Stimulated activated naive B cell treated with anti-CD40 and anti-IgM and Interleukin-4, amounts not matched to agents 10 μg/mL and 1 μg/mL and 100 μg/mL, for 72 hours (primary cell): Measurements from ENCODE around the gene FCHO2.
"Not testable (repeated sequence)": the region's sequence is repeated elsewhere in the genome, so short reads cannot be mapped to it uniquely, and the experiment has no call there.

ENCODE experiments used
- ATAC-seq, 2 donors: fragments of 150-1000 bp; cut with Tn5 transposase; replicated peaks; 2 replicates each; pipeline ENCODE4 v1.10.0; 2021; ENCODE audit warnings: moderate library complexity in 1 of 2
- DNase-seq: peaks from one replicate; pipeline ENCODE4 v3.0.0; 2021
- H3K27ac Mint-ChIP-seq: one replicate; pipeline ENCODE4 v1.8.0; 2022; ENCODE audit warnings: mild to moderate bottlenecking, mixed read lengths
- H3K27me3 Mint-ChIP-seq, 2 donors: one replicate each; pipeline ENCODE4 v1.8.0; 2022; ENCODE audit warnings: mixed read lengths in 2 of 2
- H3K36me3 Mint-ChIP-seq, 2 donors: one replicate each; pipeline ENCODE4 v1.8.0; 2022; ENCODE audit warnings: mixed read lengths in 2 of 2, mild to moderate bottlenecking in 1 of 2
- H3K4me1 Mint-ChIP-seq, 2 donors: one replicate each; pipeline ENCODE4 v1.8.0; 2022; ENCODE audit warnings: mixed read lengths in 2 of 2, mild to moderate bottlenecking in 1 of 2
- H3K4me3 Mint-ChIP-seq, 2 donors: one replicate each; pipeline ENCODE4 v1.8.0; 2022; ENCODE audit warnings: mild to moderate bottlenecking in 2 of 2, mixed read lengths in 2 of 2, moderate library complexity in 1 of 2
- H3K9me3 Mint-ChIP-seq, 2 donors: one replicate each; pipeline ENCODE4 v1.8.0; 2022; ENCODE audit warnings: mixed read lengths in 2 of 2, mild to moderate bottlenecking in 1 of 2

The FCHO2 gene

DNA sequence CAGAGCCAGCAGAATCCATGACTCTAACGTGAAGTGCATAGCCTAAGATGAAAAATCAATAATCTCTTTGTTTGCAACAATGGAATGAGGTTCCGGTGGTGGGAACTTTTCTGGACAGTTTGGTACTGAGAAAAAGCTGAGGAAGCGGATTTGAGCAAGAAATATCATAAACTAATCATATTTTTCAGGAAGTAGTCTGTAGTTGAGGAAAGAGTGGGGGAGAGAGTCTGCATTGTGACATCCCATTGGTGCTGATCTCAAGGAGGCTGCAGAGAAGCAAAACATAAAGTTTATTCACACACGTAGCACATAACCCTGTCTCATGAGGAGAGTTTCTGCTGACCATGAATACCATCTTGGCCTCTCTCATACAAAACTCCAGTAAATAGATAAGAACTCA lies 15.8 kb upstream of the FCHO2 start:
- DNase-seq (no peak), ATAC-seq (no peak)
- no peaks in the 10 kb centered on the region for H3K4me1 Mint-ChIP-seq
- H3K4me3 Mint-ChIP-seq, result no peak overlapping the region
- H3K36me3 Mint-ChIP-seq, result no peaks in the 10 kb centered on the region
- no peaks in the 10 kb centered on the region for H3K9me3 Mint-ChIP-seq
- H3K27ac Mint-ChIP-seq, result no peak overlapping the region
- H3K27me3 Mint-ChIP-seq, result peaks cover 14 to 42% of the 10 kb centered on the region in 2 donors

DNA sequence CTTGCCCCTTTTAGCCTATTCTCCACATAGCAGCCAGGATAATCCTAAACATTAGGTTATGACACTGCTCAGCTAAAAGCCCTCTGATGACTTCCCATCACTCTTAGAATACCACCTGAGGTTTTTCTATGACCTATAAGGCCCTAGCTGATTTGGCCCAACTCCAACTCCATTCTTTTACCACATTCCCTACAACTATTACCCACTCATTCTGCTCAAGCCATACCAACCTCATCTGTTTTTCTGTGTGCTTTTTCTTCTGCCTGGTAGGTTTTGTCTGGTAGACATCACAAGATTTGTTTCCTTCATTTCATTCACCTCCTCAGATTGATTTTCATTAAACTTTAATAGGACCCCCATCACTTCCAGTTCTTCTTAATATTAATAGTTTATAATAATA lies 12.5 kb upstream of the FCHO2 start:
- no peak for ATAC-seq
- no peak for DNase-seq
- H3K27me3 Mint-ChIP-seq, result peaks cover 22 to 37% of the 10 kb centered on the region in 2 donors
- no peaks in the 10 kb centered on the region for H3K9me3 Mint-ChIP-seq
- H3K36me3 Mint-ChIP-seq, result no peaks in the 10 kb centered on the region
- no peaks in the 10 kb centered on the region for H3K4me1 Mint-ChIP-seq
- no peak overlapping the region for H3K4me3 Mint-ChIP-seq
- no peak overlapping the region for H3K27ac Mint-ChIP-seq

DNA sequence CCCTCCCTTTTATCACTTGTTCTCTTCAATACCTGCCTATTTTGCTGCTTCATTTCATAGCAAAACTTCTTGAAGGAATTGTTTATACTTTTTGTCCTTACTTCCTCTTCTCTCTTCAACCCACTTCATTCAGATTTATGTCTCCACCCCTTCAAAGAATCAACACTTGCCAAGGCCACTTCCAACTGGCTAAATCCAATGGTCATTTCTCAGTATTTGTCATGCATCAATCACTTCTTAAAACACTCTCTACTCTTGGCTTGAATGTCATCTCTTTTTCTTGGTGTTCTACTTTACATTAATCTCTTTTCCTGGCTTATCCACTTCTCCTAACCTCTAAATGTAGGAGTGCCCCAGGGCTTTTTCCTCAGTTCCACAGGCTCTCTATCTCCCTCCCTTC lies 8.3 kb upstream of the FCHO2 start:
- no peaks in the 10 kb centered on the region for H3K36me3 Mint-ChIP-seq
- no peak overlapping the region for H3K27ac Mint-ChIP-seq
- H3K4me1 Mint-ChIP-seq, result no peaks in the 10 kb centered on the region
- H3K9me3 Mint-ChIP-seq, result no peaks in the 10 kb centered on the region
- no peak for ATAC-seq
- no peak overlapping the region for H3K4me3 Mint-ChIP-seq
- no peak for DNase-seq
- H3K27me3 Mint-ChIP-seq, result peaks cover 24 to 28% of the 10 kb centered on the region in 2 donors

DNA sequence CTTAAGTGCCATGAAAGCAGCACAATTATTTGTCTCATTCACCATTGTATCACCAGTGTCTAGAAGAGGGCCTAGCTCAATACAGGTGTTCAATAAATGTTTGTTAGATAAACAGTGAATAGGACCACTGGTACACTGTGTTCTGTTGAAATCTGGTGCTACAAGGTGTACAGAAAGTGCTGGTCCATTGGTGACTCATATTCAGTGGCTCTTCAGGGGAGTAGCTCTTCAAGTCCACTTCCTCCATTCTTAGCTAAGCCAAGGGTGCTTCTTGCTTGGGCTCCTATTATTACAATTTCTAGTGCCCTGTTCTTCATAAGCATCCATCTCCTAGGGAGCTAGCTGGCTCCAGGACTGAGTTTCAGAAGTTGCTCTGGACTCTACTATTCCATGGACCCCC lies 6.4 kb upstream of the FCHO2 start:
- no peak overlapping the region for H3K4me3 Mint-ChIP-seq
- DNase-seq, result no peak
- no peak overlapping the region for H3K27ac Mint-ChIP-seq
- H3K27me3 Mint-ChIP-seq, result peaks cover 28 to 35% of the 10 kb centered on the region in 2 donors
- peaks cover 2 to 4% of the 10 kb centered on the region in 2 donors for H3K4me1 Mint-ChIP-seq
- H3K36me3 Mint-ChIP-seq, result no peaks in the 10 kb centered on the region
- no peaks in the 10 kb centered on the region for H3K9me3 Mint-ChIP-seq
- no peak for ATAC-seq

DNA sequence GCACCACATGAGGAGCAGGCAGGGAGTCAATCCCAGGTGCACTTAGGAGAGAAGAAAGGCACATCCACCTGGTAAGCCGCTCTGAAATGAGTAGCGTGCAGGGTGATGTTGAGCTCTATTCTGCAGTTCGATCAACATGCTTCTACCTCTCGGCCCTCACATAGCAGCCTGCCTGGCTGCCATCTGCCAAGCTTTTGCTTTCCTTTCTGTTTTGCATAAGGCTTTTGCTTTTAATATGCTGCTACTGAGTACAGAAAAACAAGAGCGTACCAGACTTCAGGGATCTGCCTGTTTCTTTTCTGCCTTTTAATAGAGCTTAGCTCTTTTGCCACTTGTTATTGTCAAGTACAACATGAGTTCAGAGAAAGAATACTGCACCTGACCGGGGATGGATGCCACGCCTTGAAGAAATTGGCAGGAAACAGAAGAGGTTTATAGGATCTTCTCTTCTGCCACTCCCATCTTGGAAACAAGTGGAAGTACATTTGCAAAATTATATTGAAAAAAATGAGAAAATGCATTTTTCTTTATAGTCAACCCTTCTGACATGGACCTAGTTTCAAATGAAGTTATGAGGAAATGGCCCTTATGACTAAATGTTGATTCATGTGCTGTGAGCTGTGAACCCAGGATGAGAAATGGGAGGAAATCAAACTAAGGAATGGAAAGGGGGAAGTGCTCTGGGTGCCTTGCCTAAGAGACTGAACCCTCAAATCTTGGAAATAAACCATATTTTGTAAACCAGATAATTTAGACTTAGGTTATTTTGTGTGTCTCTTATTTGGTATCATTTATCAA lies 4.0 kb upstream of the FCHO2 start:
- Mint-ChIP-seq H3K4me3 (no peak overlapping the region), H3K9me3 (no peaks in the 10 kb centered on the region), H3K27me3 (peaks cover 27 to 35% of the 10 kb centered on the region in 2 donors), H3K36me3 (peaks cover 0 to 3% of the 10 kb centered on the region in 2 donors), H3K27ac (no peak overlapping the region), H3K4me1 (peaks cover 8 to 18% of the 10 kb centered on the region in 2 donors)
- no peak for DNase-seq
- ATAC-seq, result no peak

DNA sequence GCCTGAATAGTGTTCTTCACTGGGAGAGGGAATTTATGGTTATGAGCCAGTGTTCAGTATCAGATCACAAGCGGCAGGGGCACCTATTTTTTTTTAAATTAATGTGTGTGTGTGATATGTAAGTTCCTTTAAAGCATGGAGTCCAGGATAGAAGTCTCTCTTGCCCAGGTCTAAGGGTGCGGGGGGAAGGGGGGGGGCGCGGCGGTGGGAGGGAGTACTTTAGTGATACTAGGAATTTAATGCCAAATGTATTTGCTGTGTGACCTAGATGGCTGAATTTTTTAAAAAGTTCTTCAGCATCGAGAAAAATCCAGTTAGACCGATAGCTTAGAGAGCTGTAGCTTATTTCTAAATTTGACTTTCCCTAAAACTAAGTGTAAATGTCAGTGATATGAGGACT lies 1.5 kb upstream of the FCHO2 start:
- DNase-seq (no peak), ATAC-seq (no peak)
- Mint-ChIP-seq H3K27me3 (peaks cover 9 to 31% of the 10 kb centered on the region in 2 donors), H3K27ac (no peak overlapping the region), H3K4me1 (peaks cover 11 to 25% of the 10 kb centered on the region in 2 donors), H3K9me3 (no peaks in the 10 kb centered on the region), H3K4me3 (peak overlapping the region in 1 of 2 donors; percentile 22), H3K36me3 (peaks cover 0 to 3% of the 10 kb centered on the region in 2 donors)

DNA sequence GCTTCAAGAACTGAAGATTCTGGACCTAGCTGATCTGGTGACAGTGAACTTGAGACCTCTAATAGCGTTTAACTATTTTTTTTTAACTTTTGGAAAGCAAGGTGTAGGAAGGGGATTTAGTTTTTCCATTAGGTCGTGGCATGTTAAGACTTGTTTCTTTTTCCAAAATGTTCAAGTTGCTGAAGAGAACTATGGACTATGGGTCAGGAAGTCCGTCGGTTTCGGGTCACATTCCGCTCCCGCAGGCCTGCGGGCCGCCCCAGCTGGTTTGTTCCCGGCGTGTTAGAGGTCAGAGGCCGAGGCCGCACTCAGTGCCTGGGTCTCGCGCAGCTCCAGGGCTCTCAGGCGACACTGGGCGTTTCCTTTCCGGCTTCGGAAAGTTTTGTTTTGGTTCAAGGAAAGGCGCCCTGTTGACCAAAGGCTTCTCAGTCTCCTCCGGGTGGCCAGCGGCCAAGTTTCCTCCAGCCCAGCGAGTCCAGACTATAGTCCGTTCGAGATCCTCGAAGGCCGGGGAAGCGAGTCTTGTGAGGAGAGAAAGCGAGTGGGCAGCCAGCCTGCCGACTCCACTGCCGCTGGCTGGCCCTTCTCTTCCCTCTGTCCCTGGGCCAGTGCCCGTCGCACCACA lies 586 bp upstream of the FCHO2 start:
- peak; percentile 50 to 57 for ATAC-seq
- DNase-seq, result no peak
- Mint-ChIP-seq H3K27ac (peak overlapping the region; percentile 92), H3K9me3 (no peaks in the 10 kb centered on the region), H3K27me3 (peaks cover 5 to 22% of the 10 kb centered on the region in 2 donors), H3K4me3 (peak overlapping the region; percentile 91 to 96), H3K36me3 (peaks cover 0 to 3% of the 10 kb centered on the region in 2 donors), H3K4me1 (peaks cover 11 to 25% of the 10 kb centered on the region in 2 donors)

DNA sequence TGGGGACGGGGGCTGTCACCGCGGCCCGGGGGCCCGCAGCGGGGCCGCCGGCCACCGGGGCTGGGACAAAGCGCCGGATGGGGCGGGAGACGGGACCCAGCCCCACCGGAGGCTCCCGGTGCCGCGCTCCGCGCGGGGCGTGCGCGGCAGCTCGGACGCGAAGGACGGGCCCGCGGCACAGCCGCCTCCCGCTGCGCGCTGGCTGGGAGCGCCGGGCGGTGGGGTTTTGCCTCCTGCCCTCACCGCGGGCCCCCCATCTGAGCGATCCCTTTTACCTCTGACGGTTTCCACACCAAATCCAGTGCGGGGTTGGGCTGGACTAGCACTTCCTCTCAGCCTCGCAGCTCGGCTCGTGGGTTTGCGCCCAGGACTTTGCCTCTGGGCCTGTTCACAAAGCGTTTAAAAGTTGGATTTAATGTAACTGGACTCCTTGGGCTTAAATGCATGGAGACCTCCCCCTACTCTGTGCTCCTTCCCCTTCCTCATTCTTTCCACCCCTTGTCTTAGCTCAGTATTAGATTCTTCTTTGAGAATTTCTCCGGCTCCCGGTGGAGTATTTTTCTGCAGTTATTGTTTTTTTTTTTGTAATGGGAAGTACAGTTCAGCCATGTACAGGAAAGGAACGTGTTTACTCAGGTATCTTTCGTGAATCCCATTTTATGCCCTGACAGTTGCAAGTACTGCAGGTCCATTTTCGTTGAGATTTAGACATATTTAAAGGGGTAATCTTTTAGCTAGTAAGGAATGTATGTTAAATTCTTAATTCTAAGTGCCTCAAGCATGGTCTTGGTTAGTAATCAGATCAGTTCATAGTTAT lies 691 bp downstream of the FCHO2 start:
- Mint-ChIP-seq H3K9me3 (no peaks in the 10 kb centered on the region), H3K4me3 (peak overlapping the region; percentile 91 to 96), H3K4me1 (peaks cover 11 to 25% of the 10 kb centered on the region in 2 donors), H3K27me3 (peaks cover 4 to 22% of the 10 kb centered on the region in 2 donors), H3K27ac (peak overlapping the region; percentile 1), H3K36me3 (peaks cover 0 to 3% of the 10 kb centered on the region in 2 donors)
- peak; percentile 44 to 50 for ATAC-seq
- DNase-seq, result peak; percentile 15

DNA sequence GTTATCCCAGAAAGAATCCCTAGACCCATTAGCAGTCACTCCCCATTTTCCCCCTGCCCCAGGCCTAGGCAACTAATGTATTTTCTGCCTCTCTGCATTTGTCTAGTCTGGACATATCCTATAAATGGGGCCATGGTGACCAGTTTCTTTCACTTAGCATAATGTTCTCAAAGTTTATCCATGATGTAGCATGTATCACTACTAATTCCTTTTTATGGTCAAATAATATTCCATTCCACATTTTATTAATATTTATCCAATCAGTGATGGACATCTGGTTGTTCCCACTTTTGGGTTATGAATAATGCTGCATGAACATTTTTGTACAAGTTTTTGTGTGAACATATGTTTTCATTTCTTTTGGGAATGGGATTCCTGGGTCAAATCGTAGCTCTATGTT lies 1.5 kb downstream of the FCHO2 start:
- Mint-ChIP-seq H3K27me3 (peaks cover 4 to 22% of the 10 kb centered on the region in 2 donors), H3K9me3 (no peaks in the 10 kb centered on the region), H3K4me1 (peaks cover 11 to 25% of the 10 kb centered on the region in 2 donors), H3K36me3 (peaks cover 0 to 4% of the 10 kb centered on the region in 2 donors), H3K4me3 (peak overlapping the region in 1 of 2 donors; percentile 82), H3K27ac (no peak overlapping the region)
- DNase-seq (no peak), ATAC-seq (no peak)

DNA sequence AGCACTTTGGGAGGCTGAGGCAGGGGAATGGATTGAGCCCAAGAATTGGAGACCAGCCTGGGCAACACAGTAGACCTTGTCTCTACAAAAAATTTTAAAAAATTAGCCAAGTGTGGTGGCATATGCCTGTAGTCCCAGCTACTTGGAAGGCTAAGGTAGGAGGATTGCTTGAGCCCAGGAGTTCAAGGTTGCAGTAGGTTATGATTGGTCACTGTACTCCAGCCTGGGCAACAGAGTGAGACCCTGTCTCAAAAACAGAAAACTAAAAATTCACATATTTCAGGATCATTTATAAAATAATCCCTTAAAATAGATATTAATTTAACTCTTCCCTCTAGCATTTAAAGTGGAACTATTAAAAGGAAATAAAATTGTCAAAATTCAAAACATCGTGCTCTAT lies 3.4 kb downstream of the FCHO2 start:
- no peak for DNase-seq
- no peak for ATAC-seq
- Mint-ChIP-seq H3K4me3 (no peak overlapping the region), H3K9me3 (no peaks in the 10 kb centered on the region), H3K4me1 (peaks cover 8 to 22% of the 10 kb centered on the region in 2 donors), H3K27ac (no peak overlapping the region), H3K36me3 (peaks cover 0 to 5% of the 10 kb centered on the region in 2 donors), H3K27me3 (peaks cover under 1 to 15% of the 10 kb centered on the region in 2 donors)

DNA sequence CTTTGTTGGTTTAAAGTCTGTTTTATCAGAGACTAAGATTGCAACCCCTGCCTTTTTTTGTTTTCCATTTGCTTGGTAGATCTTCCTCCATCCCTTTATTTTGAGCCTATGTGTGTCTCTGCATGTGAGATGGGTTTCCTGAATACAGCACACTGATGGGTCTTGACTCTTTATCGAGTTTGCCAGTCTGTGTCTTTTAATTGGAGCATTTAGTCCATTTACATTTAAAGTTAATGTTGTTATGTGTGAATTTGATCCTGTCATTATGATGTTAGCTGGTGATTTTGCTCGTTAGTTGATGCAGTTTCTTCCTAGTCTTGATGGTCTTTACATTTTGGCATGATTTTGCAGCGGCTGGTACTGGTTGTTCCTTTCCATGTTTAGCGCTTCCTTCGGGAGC lies 18.6 kb downstream of the FCHO2 start:
- not testable (repeated sequence) for H3K4me1 Mint-ChIP-seq, H3K27me3 Mint-ChIP-seq, DNase-seq, ATAC-seq, H3K4me3 Mint-ChIP-seq, H3K27ac Mint-ChIP-seq, H3K9me3 Mint-ChIP-seq
- peaks cover 7 to 11% of the 10 kb centered on the region in 2 donors for H3K36me3 Mint-ChIP-seq

DNA sequence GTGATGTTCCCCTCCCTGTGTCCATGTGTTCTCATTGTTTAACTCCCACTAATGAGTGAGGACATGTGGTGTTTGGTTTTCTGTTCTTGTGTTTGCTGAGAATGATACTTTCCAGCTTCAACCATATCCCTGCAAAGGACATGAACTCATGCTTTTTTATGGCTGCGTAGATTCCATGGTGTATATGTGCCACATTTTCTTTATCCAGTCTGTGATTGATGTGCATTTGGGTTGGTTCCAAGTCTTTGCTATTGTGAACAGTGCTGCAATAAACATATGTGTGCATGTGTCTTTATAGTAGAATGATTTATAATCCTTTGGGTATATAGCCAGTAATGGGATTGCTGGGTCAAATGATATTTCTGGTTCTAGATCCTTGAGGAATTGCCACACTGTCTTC lies 21.0 kb downstream of the FCHO2 start:
- ATAC-seq, H3K4me3 Mint-ChIP-seq, H3K9me3 Mint-ChIP-seq, H3K4me1 Mint-ChIP-seq, DNase-seq, H3K27ac Mint-ChIP-seq, H3K27me3 Mint-ChIP-seq: not testable (repeated sequence)
- H3K36me3 Mint-ChIP-seq, result peaks cover 5 to 11% of the 10 kb centered on the region in 2 donors

DNA sequence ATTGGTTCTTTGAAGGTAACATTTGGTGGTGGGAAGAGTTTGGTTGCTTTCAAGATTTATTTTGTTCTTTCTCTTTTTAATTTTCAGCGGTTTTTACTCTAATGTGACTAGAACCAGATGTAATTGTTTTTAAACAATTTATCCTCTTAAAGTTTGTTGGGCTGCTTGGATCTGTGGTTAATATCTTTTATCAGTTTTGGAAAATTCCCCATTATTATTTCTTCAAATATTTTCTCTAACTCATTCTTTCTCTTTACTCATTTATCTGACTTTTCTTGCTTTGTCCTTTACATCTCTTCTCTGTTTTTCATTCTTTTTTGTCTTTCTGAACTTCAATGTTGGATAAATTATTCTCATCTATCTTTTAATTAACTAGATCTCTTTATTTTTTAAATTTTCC lies 29.9 kb downstream of the FCHO2 start:
- Mint-ChIP-seq H3K27me3 (no peaks in the 10 kb centered on the region), H3K4me1 (no peaks in the 10 kb centered on the region), H3K27ac (no peak overlapping the region), H3K36me3 (peaks cover 5 to 8% of the 10 kb centered on the region in 2 donors), H3K9me3 (no peaks in the 10 kb centered on the region), H3K4me3 (no peak overlapping the region)
- ATAC-seq, result no peak
- DNase-seq, result no peak

DNA sequence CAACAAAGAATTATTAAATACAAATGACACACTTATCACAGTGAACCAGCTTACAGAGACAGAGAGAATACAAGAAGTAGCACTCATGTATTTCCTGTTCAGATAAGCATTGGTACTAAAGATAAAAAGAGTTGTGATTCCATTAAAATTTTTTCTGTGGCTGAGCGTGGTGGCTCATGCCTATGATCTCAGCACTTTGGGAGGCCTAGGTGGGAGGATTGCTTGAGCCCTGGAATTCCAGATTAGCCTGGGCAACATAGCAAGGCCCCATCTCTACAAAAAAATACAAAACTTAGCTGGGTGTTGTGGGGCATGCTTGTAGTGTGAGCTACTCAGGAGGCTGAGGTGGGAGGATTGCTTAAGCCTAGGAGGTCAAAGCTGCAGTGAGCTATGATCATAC lies 32.9 kb downstream of the FCHO2 start:
- H3K27me3 Mint-ChIP-seq, result no peaks in the 10 kb centered on the region
- no peak overlapping the region for H3K4me3 Mint-ChIP-seq
- no peak for DNase-seq
- H3K4me1 Mint-ChIP-seq, result no peaks in the 10 kb centered on the region
- H3K9me3 Mint-ChIP-seq, result peaks cover 0 to 3% of the 10 kb centered on the region in 2 donors
- H3K36me3 Mint-ChIP-seq, result peaks cover 19 to 25% of the 10 kb centered on the region in 2 donors
- no peak overlapping the region for H3K27ac Mint-ChIP-seq
- ATAC-seq, result no peak
